NB4 (cell line): ENCODE data around the gene LRRC30.

ENCODE experiments used
- DNase-seq: peaks from one replicate; pipeline ENCODE4 v3.0.0; 2010; ENCODE audit warnings: low read depth
- H3K4me3 ChIP-seq: one replicate; pipeline ENCODE4 v1.5.1; 2011; ENCODE audit warnings: mild to moderate bottlenecking, low read depth, low read length, moderate library complexity
- MAX ChIP-seq: IDR thresholded peaks from 2 replicates; pipeline ENCODE4 v1.6.1; 2011; ENCODE audit warnings: low read depth, low read length
- MYC ChIP-seq: IDR thresholded peaks from 2 replicates; pipeline ENCODE4 v1.6.1; 2011; ENCODE audit warnings: low read depth, low read length
- POLR2A ChIP-seq: IDR thresholded peaks from 2 replicates; pipeline ENCODE4 v1.6.1; 2011; ENCODE audit warnings: mild to moderate bottlenecking; ENCODE audit not compliant: insufficient read length; ENCODE audit errors: extremely low read depth
- TF ChIP-seq, protein P1 (sequence below): IDR thresholded peaks from one replicate; pipeline ENCODE4 v1.5.1; 2012; ENCODE audit warnings: low read depth, low read length

LRRC30 gene

DNA sequence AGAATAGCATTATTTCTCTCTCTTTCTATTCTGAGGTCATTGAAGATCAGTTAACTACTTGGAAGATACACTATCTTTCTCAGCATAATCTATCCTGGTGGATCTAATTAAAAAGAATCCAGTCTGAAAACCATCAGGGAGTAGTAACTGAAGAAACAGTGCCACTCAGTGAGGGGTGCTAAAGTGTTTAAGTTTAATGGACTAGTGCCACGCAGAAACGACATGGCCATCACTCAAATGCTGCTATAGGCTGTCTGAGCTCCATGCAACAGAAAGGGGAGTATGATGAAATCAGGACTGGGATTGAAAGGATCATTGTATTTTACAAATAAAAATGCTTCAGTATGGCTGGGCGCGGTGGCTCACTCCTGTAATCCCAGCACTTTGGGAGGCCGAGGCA is 23.3 kb downstream of the LRRC30 start:
- no peak overlapping the region for H3K4me3 ChIP-seq
- TF ChIP-seq MYC (no peak), POLR2A (no peak), MAX (no peak)
- TF ChIP-seq, protein P1, sequence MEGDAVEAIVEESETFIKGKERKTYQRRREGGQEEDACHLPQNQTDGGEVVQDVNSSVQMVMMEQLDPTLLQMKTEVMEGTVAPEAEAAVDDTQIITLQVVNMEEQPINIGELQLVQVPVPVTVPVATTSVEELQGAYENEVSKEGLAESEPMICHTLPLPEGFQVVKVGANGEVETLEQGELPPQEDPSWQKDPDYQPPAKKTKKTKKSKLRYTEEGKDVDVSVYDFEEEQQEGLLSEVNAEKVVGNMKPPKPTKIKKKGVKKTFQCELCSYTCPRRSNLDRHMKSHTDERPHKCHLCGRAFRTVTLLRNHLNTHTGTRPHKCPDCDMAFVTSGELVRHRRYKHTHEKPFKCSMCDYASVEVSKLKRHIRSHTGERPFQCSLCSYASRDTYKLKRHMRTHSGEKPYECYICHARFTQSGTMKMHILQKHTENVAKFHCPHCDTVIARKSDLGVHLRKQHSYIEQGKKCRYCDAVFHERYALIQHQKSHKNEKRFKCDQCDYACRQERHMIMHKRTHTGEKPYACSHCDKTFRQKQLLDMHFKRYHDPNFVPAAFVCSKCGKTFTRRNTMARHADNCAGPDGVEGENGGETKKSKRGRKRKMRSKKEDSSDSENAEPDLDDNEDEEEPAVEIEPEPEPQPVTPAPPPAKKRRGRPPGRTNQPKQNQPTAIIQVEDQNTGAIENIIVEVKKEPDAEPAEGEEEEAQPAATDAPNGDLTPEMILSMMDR: no peak
- DNase-seq: no peak

DNA sequence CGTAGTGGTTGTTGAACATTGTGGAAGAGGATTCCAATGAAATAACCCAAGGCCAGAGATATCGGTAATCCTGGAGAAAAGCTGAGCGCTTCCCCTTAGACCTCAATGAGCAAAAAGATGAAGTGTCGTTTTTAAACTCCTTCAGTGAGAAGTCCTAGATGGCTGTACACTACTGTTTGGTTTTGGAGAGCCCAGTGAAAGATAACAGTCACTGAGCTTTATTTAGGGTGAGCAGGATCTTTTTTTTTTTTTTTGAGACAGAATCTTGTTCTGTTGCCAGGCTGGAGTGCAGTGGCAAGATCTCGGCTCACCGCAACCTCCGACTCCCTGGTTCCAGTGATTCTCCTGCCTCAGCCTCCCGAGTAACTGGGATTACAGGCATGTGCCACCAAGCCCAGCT is 24.2 kb downstream of the LRRC30 start:
- TF ChIP-seq POLR2A (no peak), MAX (no peak), MYC (no peak)
- TF ChIP-seq, protein P1: no peak
- DNase-seq: no peak
- no peak overlapping the region for H3K4me3 ChIP-seq

DNA sequence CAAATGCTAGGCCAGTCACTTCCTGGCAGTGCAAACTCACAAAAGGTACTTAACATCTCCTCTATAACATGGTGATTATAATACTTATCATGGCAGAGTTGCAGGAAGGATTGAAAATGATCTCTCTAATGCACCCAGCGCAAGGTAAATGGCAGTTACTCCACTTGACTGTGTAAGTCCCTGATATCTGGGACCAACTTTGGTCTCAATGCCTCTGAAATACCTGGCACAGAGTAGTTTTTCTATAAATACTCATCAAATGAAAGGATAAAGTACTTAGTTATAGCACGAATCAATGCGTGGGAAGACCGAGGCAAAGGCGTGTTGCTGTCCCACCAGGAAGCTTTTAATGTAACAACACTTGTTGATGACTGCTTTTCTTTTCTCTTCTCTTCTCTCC is 24.8 kb downstream of the LRRC30 start:
- DNase-seq: no peak
- TF ChIP-seq POLR2A: no peak
- no peak for TF ChIP-seq MYC
- no peak for TF ChIP-seq MAX
- TF ChIP-seq, protein P1: no peak
- H3K4me3 ChIP-seq: no peak overlapping the region

DNA sequence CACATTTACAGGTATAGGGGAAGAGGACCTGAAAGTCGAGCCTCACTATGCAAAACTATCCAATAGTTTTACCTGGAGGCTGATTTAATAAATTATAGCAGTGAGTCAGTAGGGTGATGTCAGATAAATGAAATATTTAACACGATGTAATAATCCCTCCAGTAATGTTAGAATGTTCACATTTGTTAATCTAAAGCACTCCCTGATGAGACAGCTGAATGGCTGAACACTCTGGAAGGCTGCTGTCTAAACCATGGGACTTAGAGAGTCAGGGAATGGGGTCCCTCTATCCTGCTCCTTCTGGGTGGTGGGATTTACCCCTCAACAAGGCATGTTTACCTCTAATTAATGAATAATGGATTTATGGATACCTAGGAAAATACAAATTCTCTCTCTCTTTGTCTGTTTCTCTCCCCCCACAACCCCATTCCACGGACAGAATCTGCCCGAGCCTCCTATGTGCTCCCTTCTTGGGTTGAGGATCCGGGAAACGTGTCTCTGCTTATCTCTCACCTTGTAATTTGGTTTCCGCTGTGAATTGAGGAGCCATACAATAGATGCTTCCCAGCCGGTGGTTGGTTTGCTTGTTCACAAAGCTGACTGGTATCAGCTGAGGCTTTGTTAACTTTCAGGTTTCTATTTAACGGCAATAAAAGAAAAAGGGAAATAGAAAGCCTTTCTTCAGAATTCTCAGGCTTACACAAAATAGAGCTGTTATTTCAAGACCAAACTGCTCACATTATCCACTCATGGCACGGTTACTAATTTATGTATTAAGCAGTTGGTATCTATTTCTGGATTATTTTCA is 25.9 kb downstream of the LRRC30 start:
- TF ChIP-seq MAX (no peak), POLR2A (no peak), MYC (no peak)
- TF ChIP-seq, protein P1: no peak
- DNase-seq: no peak
- H3K4me3 ChIP-seq: no peak overlapping the region

- no peak overlapping the region for H3K4me3 ChIP-seq
- TF ChIP-seq POLR2A (no peak), MYC (no peak), MAX (no peak)
- TF ChIP-seq, protein P1: no peak
- DNase-seq: no peak
These were observed 26.5 kb downstream of the LRRC30 start for GRCh38 chr18:7257426-7257740.
